Lower lobe of right lung (tissue), 2 donors: Measurements from ENCODE around the gene NBEAL2. TPM values are rescaled to one million over a fixed set of nuclear protein-coding genes. Genes with fewer than 3 reads are reported as not detected.

Source experiments
- ATAC-seq, 2 donors: fragments of 200-7000 bp; cut with Tn5 transposase; one replicate each; pipeline ENCODE4 v1.9.1; 2020 to 2022; ENCODE audit warnings: mild to moderate bottlenecking in 2 of 2, moderate library complexity in 2 of 2
- DNase-seq: peaks from one replicate; pipeline ENCODE4 v3.0.0-alpha.2; 2020
- H3K27ac ChIP-seq: fragments of 200-600 bp; one replicate; pipeline ENCODE4 v1.8.0; 2022
- H3K27me3 ChIP-seq: fragments of 200-600 bp; one replicate; pipeline ENCODE4 v1.8.0; 2022; ENCODE audit warnings: low read depth
- H3K36me3 ChIP-seq: fragments of 200-600 bp; one replicate; pipeline ENCODE4 v1.8.0; 2022; ENCODE audit warnings: mild to moderate bottlenecking
- H3K4me1 ChIP-seq: fragments of 200-600 bp; one replicate; pipeline ENCODE4 v1.8.0; 2022
- H3K4me3 ChIP-seq: fragments of 200-600 bp; one replicate; pipeline ENCODE4 v1.8.0; 2022; ENCODE audit warnings: mild to moderate bottlenecking
- H3K9me3 ChIP-seq: fragments of 200-600 bp; one replicate; pipeline ENCODE4 v1.8.0; 2022
- intact Hi-C: fragments of 100-400 bp; cut with DNase I; formaldehyde crosslinking; loops from one replicate; pipeline ENCODE4 v1.11.0; 2022
- total RNA-seq: library from RNA; stranded (reverse); fragmentation: NEBNext Ultra II Directional; extraction: Animal tissue kit (Norgen Biotek cat#: 25700); gene quantifications from one replicate; pipeline ENCODE4 v1.2.1, GENCODE V29; 2021
- TF ChIP-seq, protein P1 (sequence below): fragments of 200-600 bp; IDR thresholded peaks from one replicate; pipeline ENCODE4 v1.8.0; 2022; ENCODE audit warnings: antibody characterized with exemption, mild to moderate bottlenecking
- donor health status: DM: no; HTN: yes; CAD: no; lungs with severe emphysema.

Gene NBEAL2
- total RNA-seq, 1 donor from 2014 or later, result 97.0 TPM

DNA sequence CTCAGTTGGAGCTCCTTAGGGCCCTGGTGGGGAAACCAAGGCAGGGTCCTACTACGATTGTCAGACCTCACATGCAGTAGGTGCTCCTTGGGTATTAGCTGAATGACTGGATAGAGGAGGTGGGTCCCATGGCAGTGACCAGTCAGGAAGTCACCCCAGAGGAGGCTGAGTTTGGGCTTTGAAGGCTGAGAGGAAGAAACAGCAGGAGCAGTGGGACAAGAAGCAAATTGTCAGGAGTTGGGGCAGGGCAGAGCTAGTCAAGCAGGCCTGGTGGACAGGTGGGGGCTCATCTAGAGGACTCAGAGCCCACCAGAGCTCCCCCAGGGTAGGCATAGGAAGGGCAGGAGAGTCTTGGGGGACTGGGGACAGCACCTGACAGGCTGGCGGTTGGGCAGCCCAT is 3.1 kb downstream of the NBEAL2 start:
- H3K36me3 ChIP-seq, result peaks cover 3% of the 10 kb centered on the region
- H3K4me1 ChIP-seq, result peaks cover 75% of the 10 kb centered on the region
- H3K27ac ChIP-seq, result peak overlapping the region; percentile 91
- intact Hi-C loops, result no loop called here
- TF ChIP-seq, protein P1, sequence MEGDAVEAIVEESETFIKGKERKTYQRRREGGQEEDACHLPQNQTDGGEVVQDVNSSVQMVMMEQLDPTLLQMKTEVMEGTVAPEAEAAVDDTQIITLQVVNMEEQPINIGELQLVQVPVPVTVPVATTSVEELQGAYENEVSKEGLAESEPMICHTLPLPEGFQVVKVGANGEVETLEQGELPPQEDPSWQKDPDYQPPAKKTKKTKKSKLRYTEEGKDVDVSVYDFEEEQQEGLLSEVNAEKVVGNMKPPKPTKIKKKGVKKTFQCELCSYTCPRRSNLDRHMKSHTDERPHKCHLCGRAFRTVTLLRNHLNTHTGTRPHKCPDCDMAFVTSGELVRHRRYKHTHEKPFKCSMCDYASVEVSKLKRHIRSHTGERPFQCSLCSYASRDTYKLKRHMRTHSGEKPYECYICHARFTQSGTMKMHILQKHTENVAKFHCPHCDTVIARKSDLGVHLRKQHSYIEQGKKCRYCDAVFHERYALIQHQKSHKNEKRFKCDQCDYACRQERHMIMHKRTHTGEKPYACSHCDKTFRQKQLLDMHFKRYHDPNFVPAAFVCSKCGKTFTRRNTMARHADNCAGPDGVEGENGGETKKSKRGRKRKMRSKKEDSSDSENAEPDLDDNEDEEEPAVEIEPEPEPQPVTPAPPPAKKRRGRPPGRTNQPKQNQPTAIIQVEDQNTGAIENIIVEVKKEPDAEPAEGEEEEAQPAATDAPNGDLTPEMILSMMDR, result no peak
- no peaks in the 10 kb centered on the region for H3K27me3 ChIP-seq
- DNase-seq (peak; percentile 20), ATAC-seq (no peak)
- no peaks in the 10 kb centered on the region for H3K9me3 ChIP-seq
- H3K4me3 ChIP-seq, result no peak overlapping the region

DNA sequence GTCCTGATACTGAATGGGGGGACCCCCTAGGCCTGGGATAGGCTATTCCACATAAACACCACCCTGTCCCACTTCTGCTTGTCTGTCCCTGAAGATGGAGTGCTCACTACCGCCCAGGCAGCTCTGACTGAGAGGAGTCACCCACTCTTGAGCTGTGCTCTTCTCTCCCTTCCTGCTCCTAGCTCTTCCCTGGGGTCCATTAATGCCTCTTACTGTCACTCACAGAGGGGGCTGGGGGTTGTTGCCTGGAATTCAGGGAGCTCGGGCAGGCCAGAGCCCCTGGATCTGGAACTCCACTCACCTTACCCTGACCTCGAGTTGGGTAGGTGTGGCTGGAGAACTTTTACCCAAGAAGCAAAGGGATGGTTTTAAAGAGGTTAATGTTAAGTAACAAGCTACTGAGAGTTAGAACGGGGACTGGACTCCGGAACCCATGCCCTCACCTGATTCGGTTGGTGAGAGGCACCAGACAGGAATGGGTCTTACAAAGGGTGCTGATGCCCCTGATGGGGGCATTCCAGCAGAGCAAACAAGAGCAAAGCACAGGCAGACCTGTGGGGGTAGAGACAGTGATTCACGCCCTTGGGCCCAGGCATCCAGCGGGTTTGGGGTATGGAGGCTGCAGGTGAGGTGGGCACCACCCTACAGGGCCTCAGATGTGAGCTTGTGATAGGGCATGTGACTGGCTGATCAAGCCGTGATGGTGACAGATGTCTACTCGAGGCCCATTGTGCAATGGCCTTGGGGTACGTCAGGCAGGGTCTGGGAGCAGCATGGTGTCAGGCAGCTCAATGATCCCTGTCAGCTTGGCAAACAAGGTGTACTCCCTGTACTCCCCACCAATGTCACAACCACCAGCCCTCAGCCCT is 5.4 kb downstream of the NBEAL2 start:
- Histone ChIP-seq H3K9me3 (no peaks in the 10 kb centered on the region), H3K27me3 (no peaks in the 10 kb centered on the region), H3K4me1 (peaks cover 82% of the 10 kb centered on the region)

DNA sequence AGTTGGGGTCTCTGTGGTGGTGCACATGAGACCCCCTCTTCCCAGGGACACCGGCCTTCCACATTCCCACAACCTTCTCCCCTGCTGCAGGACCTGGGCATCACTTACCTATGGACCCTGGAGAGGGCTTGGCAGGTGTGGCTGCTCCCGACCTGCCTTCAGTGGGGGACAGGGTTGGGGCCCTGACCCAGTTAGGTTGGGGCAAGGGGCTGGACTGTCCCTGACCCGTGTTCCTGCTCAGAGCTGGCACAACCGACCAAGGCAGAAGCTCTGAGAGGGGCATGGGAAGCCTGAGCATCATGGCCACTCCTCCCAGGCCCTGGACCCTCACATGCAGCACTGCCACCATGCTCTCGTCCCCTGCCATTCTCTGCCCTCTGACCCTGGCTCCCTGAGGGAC is 6.1 kb downstream of the NBEAL2 start:
- H3K27ac ChIP-seq, result no peak overlapping the region
- no peaks in the 10 kb centered on the region for H3K9me3 ChIP-seq
- H3K4me1 ChIP-seq, result peaks cover 81% of the 10 kb centered on the region
- intact Hi-C loops, result no loop called here
- H3K36me3 ChIP-seq, result peaks cover 11% of the 10 kb centered on the region
- H3K27me3 ChIP-seq, result no peaks in the 10 kb centered on the region
- DNase-seq, result peak; percentile 39
- TF ChIP-seq, protein P1, result no peak
- ATAC-seq, result no peak
- no peak overlapping the region for H3K4me3 ChIP-seq

More for the DNA sequence above, 5.4 kb downstream of the NBEAL2 start:
- Histone ChIP-seq H3K36me3 (peaks cover 7% of the 10 kb centered on the region), H3K4me3 (no peak overlapping the region), H3K27ac (no peak overlapping the region)
- DNase-seq (peak; percentile 33), ATAC-seq (no peak)
- TF ChIP-seq, protein P1, result no peak
- intact Hi-C loops, result no loop called here

DNA sequence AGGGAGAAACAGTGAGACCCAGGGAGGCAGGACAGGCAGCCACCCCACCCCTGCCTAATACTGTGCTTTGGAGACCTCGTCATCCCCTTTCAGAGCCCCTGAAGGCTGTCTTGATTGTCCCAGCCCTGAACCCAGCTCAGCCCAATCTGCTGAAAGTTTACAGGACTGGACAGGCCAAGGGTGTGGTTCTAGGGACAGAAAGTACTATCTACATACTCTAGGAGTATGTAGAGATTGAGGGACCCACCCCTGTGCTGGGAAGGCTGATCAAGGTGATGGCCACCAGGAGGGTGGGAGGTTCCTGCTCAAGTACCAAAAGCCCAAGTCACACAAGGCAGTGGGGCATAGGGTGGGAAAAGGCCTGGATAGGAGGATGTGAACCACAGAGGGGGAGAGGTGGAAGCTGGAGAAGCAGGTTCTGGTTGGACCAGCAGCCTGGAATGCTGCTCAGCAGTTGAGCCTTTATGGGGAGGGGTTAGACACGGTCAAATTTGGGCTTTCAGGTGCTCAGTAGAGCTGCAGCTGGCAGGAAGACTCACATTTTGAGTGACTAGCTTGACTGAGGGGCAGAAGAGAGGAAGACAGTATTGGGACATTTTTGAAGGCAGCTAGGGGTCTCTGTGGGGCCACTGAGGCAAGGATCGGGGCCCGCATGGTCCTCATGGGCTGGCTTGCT is 6.7 kb downstream of the NBEAL2 start:
- Histone ChIP-seq H3K36me3 (peaks cover 17% of the 10 kb centered on the region), H3K4me1 (peaks cover 77% of the 10 kb centered on the region), H3K4me3 (no peak overlapping the region), H3K27me3 (no peaks in the 10 kb centered on the region), H3K9me3 (no peaks in the 10 kb centered on the region), H3K27ac (peak overlapping the region; percentile 66)
- ATAC-seq, result no peak
- TF ChIP-seq, protein P1, result no peak
- DNase-seq, result peak; percentile 20
- intact Hi-C loops, result no loop called here

DNA sequence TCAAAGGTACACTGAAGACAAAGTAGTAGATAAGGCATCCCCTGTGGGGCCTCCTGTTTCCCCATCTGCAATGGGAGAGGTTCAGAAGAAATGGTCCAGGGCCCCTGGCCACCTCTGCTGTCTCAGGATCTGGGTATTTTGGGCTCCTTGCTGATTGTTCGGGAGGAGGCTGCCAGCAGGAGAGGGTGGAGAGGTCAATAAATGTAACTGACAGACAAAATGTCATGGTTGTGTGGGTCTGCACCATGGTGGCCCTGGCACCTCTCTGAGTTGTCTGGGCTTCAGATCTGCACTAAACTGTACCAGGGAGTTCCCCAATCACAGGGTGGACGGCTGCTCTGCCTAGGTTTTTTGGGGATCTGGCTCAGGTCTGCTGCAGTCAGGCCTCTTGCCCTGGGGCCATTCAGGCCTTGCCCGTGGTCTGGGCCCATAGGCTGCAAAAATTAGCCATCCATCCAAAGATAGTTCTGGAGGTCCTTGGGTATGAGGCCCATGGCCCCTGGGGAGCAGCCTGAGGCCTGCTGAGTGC is 7.4 kb downstream of the NBEAL2 start:
- peaks cover 70% of the 10 kb centered on the region for H3K4me1 ChIP-seq
- intact Hi-C loops, result no loop called here

More for the DNA sequence above, 7.4 kb downstream of the NBEAL2 start:
- Histone ChIP-seq H3K4me3 (no peak overlapping the region), H3K27me3 (no peaks in the 10 kb centered on the region), H3K36me3 (peaks cover 24% of the 10 kb centered on the region), H3K9me3 (no peaks in the 10 kb centered on the region), H3K27ac (peak overlapping the region; percentile 66)
- TF ChIP-seq, protein P1, result no peak
- DNase-seq, result peak; percentile 40
- no peak for ATAC-seq
